Mammary epithelial cell (primary cell): ENCODE measurements around the gene ENPP6.

Experiments used
- CTCF ChIP-seq, 2 donors: IDR thresholded peaks in 1 of 2; conservative IDR thresholded peaks in 1 of 2; 2 replicates each; pipeline ENCODE4 v1.5.1; 2011 to 2012; ENCODE audit warnings: inconsistent platforms in 2 of 2, low read length in 2 of 2, mild to moderate bottlenecking in 2 of 2, control low read depth in 1 of 2, low read depth in 1 of 2; ENCODE audit not compliant: insufficient read depth in 1 of 2; ENCODE audit errors: extremely low read depth in 1 of 2
- EZH2 ChIP-seq: IDR thresholded peaks from 2 replicates; pipeline ENCODE4 v1.6.1; 2012; ENCODE audit warnings: low read length, inconsistent platforms, borderline replicate concordance

- TF ChIP-seq CTCF (conservative IDR thresholded peaks at IDR 0.05 in 1 of 2, IDR thresholded peaks at IDR 0.05 in 1 of 2; ENCODE audit: extremely low read depth in 1 of 2, insufficient read depth in 1 of 2, low read depth in 1 of 2, low read length in 2 of 2) (no peak), EZH2 (no peak)
Observed at GRCh38 chr4:184102488-184102887, 115.2 kb downstream of the ENPP6 start.
